HL-60 (cell line): ENCODE measurements around the gene ELP4.

Source experiments
- DNase-seq, 2 experiments: peaks; one replicate each; pipeline ENCODE4 v3.0.0-alpha.2; 2010 to 2020; ENCODE audit warnings: low read depth in 1 of 2, low spot score in 1 of 2
- H3K27ac ChIP-seq: fragments of 250-450 bp; sonication (Bioruptor Pico); replicated peaks from 2 replicates; pipeline ENCODE4 v1.5.1; 2020; ENCODE audit warnings: mild to moderate bottlenecking, moderate library complexity
- H3K27me3 ChIP-seq: fragments of 250-450 bp; sonication (Bioruptor Pico); 2 replicates; pipeline ENCODE4 v1.5.1; 2021; ENCODE audit warnings: mild to moderate bottlenecking, moderate library complexity; ENCODE audit not compliant: insufficient read depth, poor library complexity, severe bottlenecking
- H3K4me3 ChIP-seq: replicated peaks from 2 replicates; pipeline ENCODE4 v1.5.1; 2011; ENCODE audit warnings: mild to moderate bottlenecking, control low read depth, low read length; ENCODE audit not compliant: insufficient read depth
- GABPA ChIP-seq: IDR thresholded peaks from 2 replicates; pipeline ENCODE4 v1.6.1; 2012; ENCODE audit warnings: low read depth
- POLR2AphosphoS5 ChIP-seq: IDR thresholded peaks from 2 replicates; pipeline ENCODE4 v1.6.1; 2012; ENCODE audit warnings: low read depth
- REST ChIP-seq: IDR thresholded peaks from 2 replicates; pipeline ENCODE4 v1.6.1; 2012; ENCODE audit warnings: low read depth; ENCODE audit not compliant: insufficient replicate concordance
- SPI1 ChIP-seq: IDR thresholded peaks from 2 replicates; pipeline ENCODE4 v1.6.1; 2012; ENCODE audit warnings: low read depth, mild to moderate bottlenecking, borderline replicate concordance
- TF ChIP-seq, protein P1 (sequence below): IDR thresholded peaks from one replicate; pipeline ENCODE4 v1.5.1; 2011; ENCODE audit warnings: low read length, control low read depth, inconsistent platforms; ENCODE audit not compliant: insufficient read depth

ELP4 gene

DNA sequence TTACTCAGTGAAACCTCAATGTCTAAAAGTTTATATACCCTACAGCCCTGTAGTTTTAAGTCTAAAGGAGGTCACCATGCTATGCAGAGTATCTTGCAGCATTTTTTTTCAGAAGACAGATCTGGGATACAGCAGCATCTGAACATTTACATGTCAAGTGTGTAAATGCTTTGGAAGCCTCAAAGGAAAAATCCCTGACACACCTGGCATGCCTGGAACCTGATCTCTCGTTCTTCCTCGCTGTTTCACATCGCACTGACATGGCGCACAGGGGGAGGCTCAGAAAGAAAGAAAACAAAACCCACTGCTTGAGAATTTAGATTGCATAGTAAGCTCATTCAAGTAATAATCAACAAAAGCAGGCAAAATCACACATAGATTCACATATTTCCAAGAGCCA is 270.5 kb downstream of the ELP4 start:
- H3K4me3 ChIP-seq = no peak overlapping the region
- DNase-seq = no peak
- TF ChIP-seq GABPA (no peak), POLR2AphosphoS5 (no peak), REST (no peak)
- no peaks in the 10 kb centered on the region for H3K27me3 ChIP-seq
- no peak overlapping the region for H3K27ac ChIP-seq

GRCh38 chr11:31780480-31780971 is 271.0 kb downstream of the ELP4 start:
- no peak overlapping the region for H3K4me3 ChIP-seq
- H3K27me3 ChIP-seq = no peaks in the 10 kb centered on the region
- no peak for DNase-seq
- no peak overlapping the region for H3K27ac ChIP-seq
- TF ChIP-seq SPI1 = no peak
- TF ChIP-seq, protein P1, sequence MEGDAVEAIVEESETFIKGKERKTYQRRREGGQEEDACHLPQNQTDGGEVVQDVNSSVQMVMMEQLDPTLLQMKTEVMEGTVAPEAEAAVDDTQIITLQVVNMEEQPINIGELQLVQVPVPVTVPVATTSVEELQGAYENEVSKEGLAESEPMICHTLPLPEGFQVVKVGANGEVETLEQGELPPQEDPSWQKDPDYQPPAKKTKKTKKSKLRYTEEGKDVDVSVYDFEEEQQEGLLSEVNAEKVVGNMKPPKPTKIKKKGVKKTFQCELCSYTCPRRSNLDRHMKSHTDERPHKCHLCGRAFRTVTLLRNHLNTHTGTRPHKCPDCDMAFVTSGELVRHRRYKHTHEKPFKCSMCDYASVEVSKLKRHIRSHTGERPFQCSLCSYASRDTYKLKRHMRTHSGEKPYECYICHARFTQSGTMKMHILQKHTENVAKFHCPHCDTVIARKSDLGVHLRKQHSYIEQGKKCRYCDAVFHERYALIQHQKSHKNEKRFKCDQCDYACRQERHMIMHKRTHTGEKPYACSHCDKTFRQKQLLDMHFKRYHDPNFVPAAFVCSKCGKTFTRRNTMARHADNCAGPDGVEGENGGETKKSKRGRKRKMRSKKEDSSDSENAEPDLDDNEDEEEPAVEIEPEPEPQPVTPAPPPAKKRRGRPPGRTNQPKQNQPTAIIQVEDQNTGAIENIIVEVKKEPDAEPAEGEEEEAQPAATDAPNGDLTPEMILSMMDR = no peak
- TF ChIP-seq GABPA = no peak
- no peak for TF ChIP-seq POLR2AphosphoS5
- no peak for TF ChIP-seq REST

- DNase-seq = no peak
- no peaks in the 10 kb centered on the region for H3K27me3 ChIP-seq
- no peak for TF ChIP-seq SPI1
- TF ChIP-seq GABPA = no peak
- TF ChIP-seq POLR2AphosphoS5 = no peak
- TF ChIP-seq REST = no peak
- TF ChIP-seq, protein P1 = no peak
- H3K27ac ChIP-seq = no peak overlapping the region
- no peak overlapping the region for H3K4me3 ChIP-seq
These were observed 272.7 kb downstream of the ELP4 start for GRCh38 chr11:31782257-31782656.

- TF ChIP-seq POLR2AphosphoS5 = no peak
- TF ChIP-seq GABPA = no peak
- TF ChIP-seq, protein P1 = no peak
- no peak for TF ChIP-seq REST
- TF ChIP-seq SPI1 = no peak
- DNase-seq = no peak
- no peaks in the 10 kb centered on the region for H3K27me3 ChIP-seq
- H3K27ac ChIP-seq = no peak overlapping the region
- H3K4me3 ChIP-seq = no peak overlapping the region
These were observed 273.7 kb downstream of the ELP4 start for GRCh38 chr11:31783252-31783651.
